Lower leg skin (tissue), 4 donors: Measurements from ENCODE around the gene TIMM23. TPM values are rescaled to one million over a fixed set of nuclear protein-coding genes. Genes with fewer than 3 reads are reported as not detected.
A peak's percentile ranks its signal among the peaks of the same experiment; 100 is the strongest.
"Not testable (repeated sequence)": the region's sequence is repeated elsewhere in the genome, so short reads cannot be mapped to it uniquely, and the experiment has no call there.

ENCODE experiments used
- DNase-seq, 2 donors: peaks; one replicate each; pipeline ENCODE4 v3.0.0-alpha.2; 2019; ENCODE audit warnings: low spot score in 2 of 2
- H3K4me3 ChIP-seq: fragments of 200-600 bp; sonication (generic); 2 replicates; pipeline ENCODE4 v1.5.1; 2017; ENCODE audit warnings: mild to moderate bottlenecking, low read depth; ENCODE audit not compliant: poor library complexity, severe bottlenecking
- WGBS, 2 donors: methylation state at CpG; one replicate each; pipeline ENCODE4 v1.1.5; 2018; 5-methylcytosine and 5-hydroxymethylcytosine counted together
- intact Hi-C: fragments of 100-400 bp; cut with DNase I; formaldehyde crosslinking; loops from one replicate; pipeline ENCODE4 v1.15.0; 2023; ENCODE audit warnings: low total_unique reads
- total RNA-seq, 4 donors: library from RNA; depleted of rRNA; stranded (reverse); fragments of >200 nt; gene quantifications; one replicate each; pipeline ENCODE4 v1.1.0, GENCODE V29; 2016

TIMM23 gene, protein sequence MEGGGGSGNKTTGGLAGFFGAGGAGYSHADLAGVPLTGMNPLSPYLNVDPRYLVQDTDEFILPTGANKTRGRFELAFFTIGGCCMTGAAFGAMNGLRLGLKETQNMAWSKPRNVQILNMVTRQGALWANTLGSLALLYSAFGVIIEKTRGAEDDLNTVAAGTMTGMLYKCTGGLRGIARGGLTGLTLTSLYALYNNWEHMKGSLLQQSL
- 10 to 100 TPM; 40.4 to 67.5 (median 55.9) TPM for total RNA-seq

DNA sequence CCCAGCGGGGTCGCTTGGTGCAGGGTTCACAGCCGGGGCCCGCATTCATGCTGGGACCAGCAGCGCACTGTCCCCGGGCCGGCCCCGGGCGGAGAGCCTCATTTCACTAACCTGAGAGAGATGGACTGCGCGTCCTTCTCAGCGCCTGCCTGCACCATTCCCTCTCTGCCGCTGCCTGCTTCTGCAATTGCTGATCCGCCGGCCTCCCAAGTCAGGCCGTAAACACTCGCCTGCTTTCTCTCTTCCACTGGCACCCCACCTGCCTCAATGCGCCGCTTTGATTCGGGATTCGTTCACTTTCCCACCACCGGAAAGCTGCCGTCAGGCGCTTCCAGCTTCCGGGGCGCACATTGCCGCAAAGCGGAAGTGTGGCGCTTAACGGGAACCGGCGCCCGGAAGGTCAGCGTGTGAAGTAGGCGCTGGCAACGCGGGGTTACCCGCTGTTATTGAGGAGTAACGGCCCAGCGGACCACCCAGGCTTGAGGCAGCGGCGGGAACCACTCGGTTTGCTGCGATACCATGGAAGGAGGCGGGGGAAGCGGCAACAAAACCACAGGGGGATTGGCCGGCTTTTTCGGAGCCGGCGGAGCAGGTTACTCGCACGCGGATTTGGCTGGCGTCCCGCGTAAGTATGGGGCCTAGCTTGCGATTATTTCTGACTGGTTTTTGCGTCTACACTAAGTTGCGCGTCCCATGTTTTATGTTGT is at the start of gene TIMM23:
Gene TIMM23 (plus strand): TSS at position 384 of the 707 bp plus-strand sequence. CDS start 136 bp downstream, at position 520.
- WGBS, 2 donors, result 1% methylated on average over 49 to 50 of the region's 60 CpGs
- intact Hi-C loops, result not testable (repeated sequence)
- peak within 1 kb of the TSS; percentile 58 for H3K4me3 ChIP-seq
- peak; percentile 78 to 95 for DNase-seq

DNA sequence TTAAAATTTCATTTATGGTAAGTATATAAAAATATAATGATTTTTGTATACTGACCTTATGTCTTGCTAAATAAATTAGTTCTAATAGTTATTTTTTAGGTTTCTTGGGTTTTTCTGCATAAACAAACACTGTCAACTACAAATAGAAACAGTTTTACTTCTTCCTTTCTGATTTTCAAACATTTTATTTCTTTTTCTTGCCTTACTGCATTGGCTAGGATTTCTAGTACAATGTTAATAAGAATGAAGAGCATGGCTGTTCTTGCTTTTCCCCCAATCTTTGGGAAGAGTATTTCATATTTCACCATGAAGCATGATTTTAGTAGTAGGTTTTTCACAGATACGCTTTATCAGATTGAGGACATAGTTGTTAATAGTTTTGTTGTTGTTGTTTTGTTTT is 45.5 kb upstream of the TIMM23 start:
- DNase-seq, intact Hi-C loops, H3K4me3 ChIP-seq: not testable (repeated sequence)
- 96 to 98% methylated on average over 1 of the region's 1 CpG for WGBS, 2 donors

DNA sequence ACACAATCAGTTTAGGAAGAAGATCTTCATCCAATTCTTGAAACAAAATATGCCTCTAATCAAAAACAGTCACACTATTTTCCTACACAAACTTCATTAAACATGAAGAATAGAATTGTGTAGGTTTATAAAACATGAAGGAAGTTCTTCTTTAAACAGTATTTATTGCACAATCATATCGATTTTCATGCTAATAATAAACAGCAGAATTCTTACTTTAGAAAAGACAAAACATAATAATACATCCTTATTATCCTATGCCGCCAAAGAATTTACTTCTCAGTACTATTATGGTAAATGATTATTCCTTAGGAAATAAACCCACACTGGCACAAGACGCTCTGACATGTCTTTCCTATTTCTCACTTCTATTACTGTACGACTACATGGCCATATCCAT is 41.0 kb upstream of the TIMM23 start:
- 59 to 83% methylated on average over 4 of the region's 4 CpGs for WGBS, 2 donors
- DNase-seq, intact Hi-C loops, H3K4me3 ChIP-seq: not testable (repeated sequence)

DNA sequence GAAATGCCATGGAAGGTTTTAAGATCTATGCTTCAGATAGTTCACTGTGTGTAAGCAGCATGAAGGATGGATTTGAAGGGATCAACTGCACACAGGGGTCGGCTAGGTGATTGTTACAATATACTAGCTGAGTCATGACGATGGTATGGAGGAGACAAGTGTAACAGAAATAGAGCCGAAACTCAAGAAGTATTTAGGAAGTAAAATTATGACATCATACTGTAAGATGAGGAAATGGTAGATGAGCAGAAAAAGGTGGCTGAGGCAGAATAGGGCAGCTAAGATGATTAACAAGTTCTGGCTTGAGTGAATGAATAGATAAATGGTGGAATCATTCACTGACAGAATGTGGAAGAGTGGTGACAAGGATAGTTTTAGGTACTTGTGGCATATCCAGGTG is 37.5 kb upstream of the TIMM23 start:
- WGBS, 2 donors, result 93% methylated on average over 3 of the region's 3 CpGs
- DNase-seq, intact Hi-C loops, H3K4me3 ChIP-seq: not testable (repeated sequence)

DNA sequence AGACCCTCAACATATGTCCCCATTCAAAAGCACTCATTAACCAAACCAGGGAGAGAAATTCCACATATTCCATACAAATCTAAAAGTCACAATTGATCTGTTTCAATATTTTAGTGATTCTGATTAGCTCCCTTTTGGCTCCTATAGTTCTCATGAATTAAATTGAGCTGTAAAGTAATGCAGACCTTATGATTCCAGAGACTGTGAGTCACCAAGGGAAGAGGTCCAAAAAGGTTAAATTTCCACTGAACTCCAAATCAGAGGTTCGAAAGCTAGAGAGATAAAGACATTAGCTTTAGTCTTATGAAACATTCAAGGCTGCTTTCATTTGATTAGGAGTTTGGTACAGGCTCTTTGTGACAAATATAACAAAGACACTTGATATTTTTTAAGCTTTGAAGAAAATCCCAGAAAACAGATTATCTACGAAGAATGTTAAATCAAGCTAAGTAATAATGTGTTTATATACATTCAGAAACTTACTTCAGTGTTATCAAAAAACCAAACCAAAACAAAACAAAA is 33.1 kb upstream of the TIMM23 start:
- H3K4me3 ChIP-seq, DNase-seq, intact Hi-C loops: not testable (repeated sequence)
- 74 to 78% methylated on average over 2 of the region's 2 CpGs for WGBS, 2 donors

DNA sequence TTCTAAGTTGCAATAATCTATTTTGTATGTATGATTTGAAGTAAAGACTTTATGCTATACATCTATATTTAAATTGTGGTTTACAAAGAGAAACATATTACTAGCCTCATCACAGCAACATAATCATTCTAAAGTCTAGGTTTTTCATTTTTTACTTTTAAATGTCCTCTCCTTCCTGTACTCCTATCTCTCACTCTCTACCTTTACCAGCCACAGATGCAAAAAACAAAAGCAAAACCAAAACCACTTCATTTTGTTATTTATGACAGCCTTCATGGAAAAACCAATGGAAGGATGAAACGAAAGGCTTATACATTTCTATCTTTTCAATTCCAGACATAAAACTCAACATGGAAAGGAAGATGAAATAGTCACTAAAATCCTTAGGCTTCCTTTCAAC is 31.1 kb upstream of the TIMM23 start:
- intact Hi-C loops, DNase-seq, H3K4me3 ChIP-seq: not testable (repeated sequence)
- no CpG with 5 or more reads among the region's 1 CpG for WGBS, 2 donors

DNA sequence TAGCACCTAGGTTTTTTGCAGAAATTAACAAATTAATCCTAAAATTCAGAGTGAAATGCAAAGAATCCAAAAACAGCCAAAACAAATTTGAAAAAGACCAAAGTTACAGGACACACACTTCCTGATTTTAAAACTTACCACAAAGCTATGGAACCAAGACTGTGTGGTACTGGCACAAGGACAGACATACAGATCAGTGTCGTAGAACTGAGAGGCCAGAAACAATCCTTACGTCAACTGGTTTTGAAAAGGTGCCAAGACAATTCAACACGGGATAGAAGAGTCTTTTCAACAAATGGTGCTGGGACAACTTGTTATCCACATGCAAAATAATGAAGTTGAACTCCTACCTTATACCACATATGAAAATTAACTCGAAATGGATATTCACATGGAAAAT is 26.8 kb upstream of the TIMM23 start:
- DNase-seq, H3K4me3 ChIP-seq, intact Hi-C loops: not testable (repeated sequence)
- WGBS, 2 donors, result 85 to 86% methylated on average over 4 of the region's 4 CpGs

DNA sequence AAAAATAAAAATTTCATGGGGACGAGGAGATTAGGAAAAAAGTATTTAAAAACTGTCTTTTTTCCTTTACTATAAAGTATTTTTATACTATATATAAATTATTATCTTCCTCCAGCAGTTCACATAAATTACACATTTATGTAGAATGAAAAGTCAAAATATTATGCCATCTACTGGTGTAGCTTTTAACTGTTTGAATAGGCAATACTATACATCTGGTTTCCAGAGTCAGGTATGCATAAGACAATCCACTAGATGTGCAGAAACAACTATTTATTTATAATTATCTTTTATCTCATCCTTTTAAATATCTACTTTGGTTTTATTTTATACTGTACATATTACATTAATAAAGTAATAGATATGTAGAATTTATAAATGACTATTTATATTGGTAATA is 24.9 kb upstream of the TIMM23 start:
- 93 to 97% methylated on average over 1 of the region's 1 CpG for WGBS, 2 donors
- DNase-seq, intact Hi-C loops, H3K4me3 ChIP-seq: not testable (repeated sequence)

DNA sequence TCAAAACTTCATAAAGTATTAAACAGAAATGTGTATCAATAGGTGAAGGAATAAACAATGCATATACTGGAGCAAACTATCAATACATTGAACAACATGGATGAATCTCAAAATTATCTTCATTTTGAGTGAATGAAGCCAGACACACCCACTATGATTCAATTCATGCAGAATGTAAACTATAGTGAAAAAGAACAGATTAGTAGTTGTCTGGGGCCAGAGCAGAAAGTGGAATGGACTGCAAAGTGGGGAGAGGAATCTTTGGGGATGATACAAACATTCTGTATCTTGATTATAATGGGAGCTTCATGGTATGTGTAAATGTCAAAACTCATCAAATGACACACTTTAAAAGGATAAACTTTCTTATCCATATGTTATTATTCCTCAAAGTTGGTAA is 23.5 kb upstream of the TIMM23 start:
- intact Hi-C loops, DNase-seq, H3K4me3 ChIP-seq: not testable (repeated sequence)

DNA sequence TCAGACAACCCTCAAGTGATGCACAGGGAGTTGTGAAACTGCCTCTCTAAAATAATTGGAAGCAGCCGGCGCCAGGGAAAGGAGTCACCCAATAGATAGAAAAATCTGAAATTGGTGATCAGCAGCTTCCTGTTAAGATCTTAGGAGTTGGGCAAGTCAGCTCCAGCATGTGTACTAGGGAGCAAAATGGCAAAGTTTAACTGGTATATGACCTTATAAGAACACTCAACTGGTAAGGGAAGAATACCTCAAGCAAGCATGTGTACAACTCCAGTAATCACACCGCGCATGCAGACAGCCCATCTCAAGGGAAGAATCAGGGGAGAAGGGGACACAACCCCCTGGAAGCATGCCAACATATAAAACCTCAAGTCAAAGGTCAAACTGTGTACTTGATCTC is 17.9 kb upstream of the TIMM23 start:
- H3K4me3 ChIP-seq, DNase-seq, intact Hi-C loops: not testable (repeated sequence)
- 95% methylated on average over 2 to 4 of the region's 4 CpGs for WGBS, 2 donors

DNA sequence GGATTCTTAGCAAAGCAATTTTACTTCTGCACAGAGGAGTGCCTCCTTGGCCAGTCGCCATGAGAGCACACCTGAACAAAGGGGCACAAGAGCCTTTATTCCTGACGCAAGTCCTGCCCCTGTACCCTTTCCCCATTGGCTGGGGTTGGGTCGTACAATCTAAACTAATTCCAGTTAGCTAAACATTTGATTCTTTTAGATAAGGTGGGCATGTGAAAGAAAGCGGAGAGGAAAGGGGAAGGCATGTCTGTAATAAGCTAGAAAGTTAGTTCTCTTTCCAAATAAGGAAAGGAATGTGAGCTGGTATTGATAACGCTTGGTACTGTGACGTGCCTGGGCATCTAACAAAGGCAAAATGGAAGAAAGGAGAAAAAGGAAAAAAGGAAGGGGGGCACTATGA is 15.7 kb upstream of the TIMM23 start:
- 77 to 89% methylated on average over 4 to 5 of the region's 6 CpGs for WGBS, 2 donors
- intact Hi-C loops, H3K4me3 ChIP-seq, DNase-seq: not testable (repeated sequence)

DNA sequence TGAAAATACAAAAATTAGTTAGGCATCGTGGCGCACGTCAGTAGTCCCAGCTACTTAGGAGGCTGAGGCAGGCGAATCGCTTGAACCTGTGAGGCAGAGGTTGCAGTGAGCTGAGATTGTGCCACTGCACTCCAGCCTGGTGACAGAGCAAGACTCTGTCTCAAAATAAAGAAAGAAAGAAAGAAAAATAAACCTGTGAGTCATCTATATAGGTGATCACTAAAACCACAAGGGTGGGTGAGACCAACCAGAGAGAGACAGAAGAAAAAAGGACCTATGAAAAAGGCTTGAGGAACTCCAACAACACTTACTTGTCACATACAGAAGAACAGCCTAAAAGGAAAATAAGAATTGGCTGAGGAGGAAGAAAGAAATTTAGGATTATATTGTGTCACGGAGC is 14.4 kb upstream of the TIMM23 start:
- H3K4me3 ChIP-seq, intact Hi-C loops, DNase-seq: not testable (repeated sequence)
- 95 to 97% methylated on average over 6 of the region's 6 CpGs for WGBS, 2 donors

DNA sequence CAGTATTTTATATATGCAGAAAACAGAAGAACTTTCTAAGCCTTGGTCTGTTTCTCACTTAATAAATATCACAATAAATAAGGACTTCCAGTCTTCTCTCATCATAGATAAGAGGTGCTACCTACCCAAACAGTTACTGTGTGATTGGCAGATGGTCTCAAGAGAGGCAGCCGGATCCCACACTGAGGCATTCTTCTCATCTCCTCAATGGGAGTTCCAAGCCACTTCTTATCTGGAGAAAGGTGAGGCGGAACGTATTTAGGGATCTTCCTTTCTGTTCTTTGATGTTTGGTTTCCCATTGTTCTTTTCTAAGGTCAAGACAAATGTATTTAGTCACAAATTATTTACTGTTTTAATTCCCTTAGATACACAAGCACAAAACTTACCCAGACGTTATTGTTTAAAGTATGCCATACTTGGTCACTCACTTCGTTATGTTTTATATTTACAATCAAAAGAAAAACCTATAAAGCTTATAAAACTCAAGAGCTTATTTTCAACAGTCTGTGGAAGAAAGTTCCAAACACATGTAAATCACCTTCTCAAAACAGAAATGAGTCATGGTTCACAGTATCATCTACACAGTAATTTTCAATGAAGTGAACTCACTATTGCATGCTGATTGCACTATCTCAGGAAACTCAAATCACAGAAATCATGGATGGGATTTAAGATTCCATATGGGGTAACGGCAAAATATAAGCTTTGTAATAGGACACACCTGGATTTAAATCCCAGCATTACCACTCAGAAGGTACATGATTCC is 9.4 kb upstream of the TIMM23 start:
- WGBS, 2 donors, result 94% methylated on average over 5 to 6 of the region's 6 CpGs
- H3K4me3 ChIP-seq, DNase-seq, intact Hi-C loops: not testable (repeated sequence)

DNA sequence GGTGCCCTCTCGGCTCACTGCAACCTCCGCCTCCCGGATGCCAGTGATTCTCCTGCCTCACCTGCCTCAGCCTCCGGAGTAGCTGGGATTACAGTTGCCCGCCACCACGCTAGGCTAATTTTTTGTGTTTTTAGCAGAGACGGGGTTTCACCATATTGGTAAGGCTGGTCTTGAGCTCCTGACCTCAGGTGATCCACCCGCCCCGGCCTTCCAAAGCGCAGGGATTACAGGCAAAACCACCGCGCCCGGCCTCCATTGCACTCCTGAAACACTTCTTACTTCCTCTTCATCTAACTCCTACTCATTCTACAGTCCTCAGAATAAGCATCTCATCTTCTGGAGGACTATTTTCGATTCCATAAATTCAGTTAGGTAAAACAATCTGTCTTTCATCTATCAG is 1.3 kb upstream of the TIMM23 start:
- H3K4me3 ChIP-seq, DNase-seq, intact Hi-C loops: not testable (repeated sequence)
- WGBS, 2 donors, result 61 to 72% methylated on average over 14 of the region's 14 CpGs

DNA sequence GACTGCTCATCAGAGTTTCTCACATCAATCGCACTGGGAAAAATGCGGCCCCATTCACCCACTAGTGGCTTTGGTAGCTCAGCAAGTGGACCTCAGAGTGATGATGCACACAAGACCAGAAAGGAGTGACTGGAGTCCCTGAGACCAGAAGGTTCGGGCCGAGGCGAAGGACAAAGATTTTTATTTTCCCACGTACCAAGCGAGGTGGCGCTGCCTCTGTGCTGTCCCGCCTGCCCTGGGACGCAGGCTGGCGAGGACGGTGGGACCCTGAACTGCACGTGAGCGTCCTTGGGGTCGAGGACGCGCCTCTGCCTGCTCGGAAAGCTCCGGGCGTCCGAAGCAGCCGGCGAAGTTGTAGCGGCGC is 565 bp upstream of the TIMM23 start:
- intact Hi-C loops, DNase-seq: not testable (repeated sequence)
- peak overlapping the region; percentile 58 for H3K4me3 ChIP-seq
- WGBS, 2 donors, result 0 to 1% methylated on average over 6 to 13 of the region's 25 CpGs
